Vagina (tissue), 2 donors: ENCODE measurements around the gene CACNG5.

Experiments
- POLR2A ChIP-seq, 2 donors: fragments of 450-650 bp; IDR thresholded peaks; one replicate each; pipeline ENCODE4 v1.6.1; 2017; ENCODE audit warnings: antibody characterized with exemption in 2 of 2, mild to moderate bottlenecking in 2 of 2, moderate library complexity in 2 of 2
- POLR2AphosphoS5 ChIP-seq, 2 donors: sonication (generic); formaldehyde crosslinking; IDR thresholded peaks; one replicate each; pipeline ENCODE4 v1.9.0; 2017; ENCODE audit warnings: antibody characterized with exemption in 2 of 2, mild to moderate bottlenecking in 2 of 2, low read depth in 1 of 2; ENCODE audit not compliant: insufficient read depth in 1 of 2
- TF ChIP-seq, protein P1 (sequence below), 3 experiments: fragments of 450-650 bp in 2 of 3; fragments of 200-600 bp in 1 of 3; sonication (generic) in 1 of 3; IDR thresholded peaks; one replicate each; pipeline ENCODE4 v1.5.1; 2017 to 2019; ENCODE audit warnings: antibody characterized with exemption in 3 of 3, mild to moderate bottlenecking in 2 of 3, moderate library complexity in 2 of 3

DNA sequence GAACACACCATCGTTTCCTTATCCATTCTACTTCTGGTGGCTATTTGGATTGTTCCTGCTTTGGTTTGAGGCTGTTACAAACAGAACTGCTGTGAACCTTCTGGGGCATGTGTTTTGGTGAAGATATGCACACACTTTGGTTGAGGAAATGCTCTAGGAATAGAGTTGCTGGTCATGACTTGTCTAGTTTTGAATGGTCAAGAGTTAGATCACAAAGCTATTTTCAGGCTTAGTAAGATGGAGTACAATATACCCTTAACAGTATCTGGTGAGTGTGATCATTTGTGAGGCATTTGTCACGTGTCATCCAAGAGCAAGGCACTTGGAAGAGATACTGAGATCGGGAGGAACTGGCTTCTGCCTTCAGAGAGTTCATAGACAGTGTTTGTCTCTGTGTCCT is 47.0 kb upstream of the CACNG5 start:
- TF ChIP-seq POLR2A (IDR thresholded peaks at IDR 0.05) = no peak
- TF ChIP-seq, protein P1, sequence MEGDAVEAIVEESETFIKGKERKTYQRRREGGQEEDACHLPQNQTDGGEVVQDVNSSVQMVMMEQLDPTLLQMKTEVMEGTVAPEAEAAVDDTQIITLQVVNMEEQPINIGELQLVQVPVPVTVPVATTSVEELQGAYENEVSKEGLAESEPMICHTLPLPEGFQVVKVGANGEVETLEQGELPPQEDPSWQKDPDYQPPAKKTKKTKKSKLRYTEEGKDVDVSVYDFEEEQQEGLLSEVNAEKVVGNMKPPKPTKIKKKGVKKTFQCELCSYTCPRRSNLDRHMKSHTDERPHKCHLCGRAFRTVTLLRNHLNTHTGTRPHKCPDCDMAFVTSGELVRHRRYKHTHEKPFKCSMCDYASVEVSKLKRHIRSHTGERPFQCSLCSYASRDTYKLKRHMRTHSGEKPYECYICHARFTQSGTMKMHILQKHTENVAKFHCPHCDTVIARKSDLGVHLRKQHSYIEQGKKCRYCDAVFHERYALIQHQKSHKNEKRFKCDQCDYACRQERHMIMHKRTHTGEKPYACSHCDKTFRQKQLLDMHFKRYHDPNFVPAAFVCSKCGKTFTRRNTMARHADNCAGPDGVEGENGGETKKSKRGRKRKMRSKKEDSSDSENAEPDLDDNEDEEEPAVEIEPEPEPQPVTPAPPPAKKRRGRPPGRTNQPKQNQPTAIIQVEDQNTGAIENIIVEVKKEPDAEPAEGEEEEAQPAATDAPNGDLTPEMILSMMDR (IDR thresholded peaks at IDR 0.05) = no peak
- no peak for TF ChIP-seq POLR2AphosphoS5 (IDR thresholded peaks at IDR 0.05; ENCODE audit: insufficient read depth in 1 of 2, low read depth in 1 of 2)
